ENCODE data around the gene KCNJ15.

Gene KCNJ15

GRCh38 chr21:38268864-38269575 lies 12.2 kb downstream of the KCNJ15 start:
- no peak for DNase-seq

GRCh38 chr21:38269576-38269936 lies 12.8 kb downstream of the KCNJ15 start:
- DNase-seq: no peak

GRCh38 chr21:38272215-38272614 lies 15.4 kb downstream of the KCNJ15 start:
- DNase-seq: no peak

- peak; percentile 25 for DNase-seq
Observed at GRCh38 chr21:38273745-38274542, 17.2 kb downstream of the KCNJ15 start.

- DNase-seq: peak; percentile 76
Observed at GRCh38 chr21:38277501-38278131, 20.8 kb downstream of the KCNJ15 start.

- DNase-seq: no peak
Observed at GRCh38 chr21:38280454-38280853, 23.7 kb downstream of the KCNJ15 start.

- no peak for DNase-seq
Observed at GRCh38 chr21:38280867-38281266, 24.1 kb downstream of the KCNJ15 start.

GRCh38 chr21:38282921-38283320 lies 26.1 kb downstream of the KCNJ15 start:
- DNase-seq: no peak

- DNase-seq: no peak
Observed at GRCh38 chr21:38284216-38284615, 27.4 kb downstream of the KCNJ15 start.

- no peak for DNase-seq
Observed at GRCh38 chr21:38286739-38287471, 30.1 kb downstream of the KCNJ15 start.

GRCh38 chr21:38287476-38287875 lies 30.7 kb downstream of the KCNJ15 start:
- DNase-seq: no peak

GRCh38 chr21:38289705-38290485 lies 33.1 kb downstream of the KCNJ15 start:
- peak; percentile 82 for DNase-seq

GRCh38 chr21:38290809-38291208 lies 34.0 kb downstream of the KCNJ15 start:
- no peak for DNase-seq

GRCh38 chr21:38291874-38292273 lies 35.1 kb downstream of the KCNJ15 start:
- DNase-seq: no peak

- DNase-seq: no peak
Observed at GRCh38 chr21:38293113-38293512, 36.3 kb downstream of the KCNJ15 start.

GRCh38 chr21:38293765-38294164 lies 37.0 kb downstream of the KCNJ15 start:
- DNase-seq: no peak

- DNase-seq: no peak
Observed at GRCh38 chr21:38294609-38295008, 37.8 kb downstream of the KCNJ15 start.

- DNase-seq: peak; percentile 24
Observed at GRCh38 chr21:38295997-38296764, 39.4 kb downstream of the KCNJ15 start.

- DNase-seq: no peak
Observed at GRCh38 chr21:38297194-38297631, 40.4 kb downstream of the KCNJ15 start.

GRCh38 chr21:38297871-38298270 lies 41.1 kb downstream of the KCNJ15 start:
- no peak for DNase-seq

- no peak for DNase-seq
Observed at GRCh38 chr21:38298832-38299231, 42.0 kb downstream of the KCNJ15 start.

GRCh38 chr21:38299671-38300070 lies 42.9 kb downstream of the KCNJ15 start:
- no peak for DNase-seq

Data from CD4-positive, alpha-beta T cell treated with Interleukin-15 for 1 hour (primary cell).